D721Med (cell line): ENCODE data around the gene RAB40C.

Source experiments
- DNase-seq: peaks from one replicate; pipeline ENCODE4 v3.0.0; 2011; ENCODE audit warnings: low spot score; ENCODE audit not compliant: insufficient read length
- FAIRE-seq: peaks from 2 replicates; lab custom pipeline; 2011; peaks lifted over from hg19 to GRCh38; lab: Jason Lieb, UNC
- TF ChIP-seq, protein P1 (sequence below): IDR thresholded peaks from 2 replicates; pipeline ENCODE4 v1.5.1; 2012; ENCODE audit warnings: mild to moderate bottlenecking, control low read depth; ENCODE audit not compliant: insufficient read depth; ENCODE audit errors: missing control alignments

Gene RAB40C

DNA sequence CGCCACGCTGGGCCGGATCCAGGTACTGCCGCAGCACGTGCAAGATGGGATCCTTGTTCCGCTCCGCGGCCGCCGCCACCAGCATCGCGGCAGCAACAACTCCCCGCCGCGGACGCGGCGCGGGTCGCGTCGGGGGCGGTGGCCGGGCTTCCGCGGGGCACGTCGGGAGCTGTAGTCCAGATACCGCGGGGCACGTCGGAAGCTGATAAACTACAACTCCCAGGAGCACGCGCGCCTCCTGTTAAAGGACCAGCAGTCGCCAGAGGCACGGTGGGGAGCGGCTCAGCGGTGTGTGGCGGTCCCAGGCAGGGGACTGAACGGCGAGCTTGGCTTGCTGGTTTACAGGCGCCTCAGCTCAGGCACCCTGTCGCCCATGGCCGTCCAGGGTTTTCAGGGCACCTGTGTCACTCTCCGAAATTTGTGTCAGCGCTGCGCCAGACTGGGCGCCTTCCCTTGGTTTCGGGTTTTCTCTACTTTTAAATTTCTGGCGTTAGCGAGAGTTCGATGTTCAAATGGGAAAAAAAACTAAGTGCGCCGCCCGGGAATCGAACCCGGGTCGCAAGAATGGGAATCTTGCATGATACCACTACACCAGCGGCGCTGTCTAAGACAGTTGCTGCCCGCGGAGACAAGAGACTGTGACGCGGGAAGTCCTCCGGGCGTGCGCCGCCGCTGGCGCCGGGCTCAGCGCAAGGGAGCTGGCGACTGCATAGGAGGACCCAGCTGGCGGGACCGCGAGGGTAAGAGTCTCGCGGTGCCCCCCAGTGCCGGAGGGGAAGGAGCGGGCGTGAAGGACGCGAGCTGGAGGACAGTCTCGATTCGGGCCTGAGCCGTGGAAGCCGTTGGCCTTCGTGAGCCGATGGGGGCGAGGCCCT lies 46.6 kb downstream of the RAB40C start, which contains the start of gene METTL26:
METTL26 (minus strand) TSS at position 100 of the 875 bp plus-strand sequence; CDS start at position 85, 15 bp downstream.
- DNase-seq (peak; percentile 98), FAIRE-seq (no peak)
- TF ChIP-seq, protein P1, sequence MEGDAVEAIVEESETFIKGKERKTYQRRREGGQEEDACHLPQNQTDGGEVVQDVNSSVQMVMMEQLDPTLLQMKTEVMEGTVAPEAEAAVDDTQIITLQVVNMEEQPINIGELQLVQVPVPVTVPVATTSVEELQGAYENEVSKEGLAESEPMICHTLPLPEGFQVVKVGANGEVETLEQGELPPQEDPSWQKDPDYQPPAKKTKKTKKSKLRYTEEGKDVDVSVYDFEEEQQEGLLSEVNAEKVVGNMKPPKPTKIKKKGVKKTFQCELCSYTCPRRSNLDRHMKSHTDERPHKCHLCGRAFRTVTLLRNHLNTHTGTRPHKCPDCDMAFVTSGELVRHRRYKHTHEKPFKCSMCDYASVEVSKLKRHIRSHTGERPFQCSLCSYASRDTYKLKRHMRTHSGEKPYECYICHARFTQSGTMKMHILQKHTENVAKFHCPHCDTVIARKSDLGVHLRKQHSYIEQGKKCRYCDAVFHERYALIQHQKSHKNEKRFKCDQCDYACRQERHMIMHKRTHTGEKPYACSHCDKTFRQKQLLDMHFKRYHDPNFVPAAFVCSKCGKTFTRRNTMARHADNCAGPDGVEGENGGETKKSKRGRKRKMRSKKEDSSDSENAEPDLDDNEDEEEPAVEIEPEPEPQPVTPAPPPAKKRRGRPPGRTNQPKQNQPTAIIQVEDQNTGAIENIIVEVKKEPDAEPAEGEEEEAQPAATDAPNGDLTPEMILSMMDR = no peak

DNA sequence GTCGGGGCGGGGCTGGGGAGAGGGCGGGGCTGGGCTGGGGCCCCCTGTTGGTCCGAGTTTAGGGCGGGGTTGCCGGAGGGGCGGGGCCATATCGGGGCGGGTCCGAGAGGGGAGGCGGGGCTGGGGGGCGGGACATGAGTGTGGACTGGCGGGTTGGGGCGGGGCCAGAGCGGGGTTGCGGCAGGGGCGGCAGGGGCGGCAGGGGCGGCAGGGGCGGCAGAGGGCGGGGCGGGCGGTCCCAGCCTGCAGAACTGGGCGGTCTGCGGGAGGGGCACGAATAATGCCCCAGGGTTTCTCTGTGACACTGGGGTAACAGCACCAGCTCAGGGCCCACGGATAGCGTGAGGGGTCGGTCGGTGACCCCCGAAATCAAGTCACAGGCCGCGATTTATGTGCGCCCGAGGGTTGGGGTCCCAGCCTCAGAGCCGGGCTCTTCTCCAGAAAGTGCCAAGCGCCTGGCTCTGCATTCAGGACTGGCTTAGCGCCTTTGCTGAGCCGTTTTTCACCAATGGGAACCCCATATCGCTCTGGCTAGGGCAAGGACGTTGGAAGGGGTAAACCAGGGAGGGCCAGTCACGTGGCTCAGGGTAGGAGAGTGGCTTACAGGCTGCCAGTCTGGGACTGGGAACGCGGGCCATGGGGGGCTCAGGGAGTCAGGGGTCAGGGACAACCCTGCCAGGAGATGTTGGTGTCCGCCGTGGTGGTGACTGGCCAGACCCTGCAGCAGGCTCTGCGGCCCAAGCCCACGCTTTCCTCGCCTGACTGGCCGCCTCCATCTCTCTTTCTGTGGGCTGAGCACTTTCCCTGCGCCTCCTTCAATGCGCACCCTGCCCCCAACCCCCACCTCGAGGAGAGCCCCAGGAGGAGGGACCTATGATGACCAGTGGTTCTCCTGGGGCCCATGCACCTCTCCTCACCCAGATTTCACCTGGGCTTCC lies 47.5 kb downstream of the RAB40C start:
- no peak for FAIRE-seq
- peak; percentile 99 for DNase-seq
- TF ChIP-seq, protein P1 = no peak

DNA sequence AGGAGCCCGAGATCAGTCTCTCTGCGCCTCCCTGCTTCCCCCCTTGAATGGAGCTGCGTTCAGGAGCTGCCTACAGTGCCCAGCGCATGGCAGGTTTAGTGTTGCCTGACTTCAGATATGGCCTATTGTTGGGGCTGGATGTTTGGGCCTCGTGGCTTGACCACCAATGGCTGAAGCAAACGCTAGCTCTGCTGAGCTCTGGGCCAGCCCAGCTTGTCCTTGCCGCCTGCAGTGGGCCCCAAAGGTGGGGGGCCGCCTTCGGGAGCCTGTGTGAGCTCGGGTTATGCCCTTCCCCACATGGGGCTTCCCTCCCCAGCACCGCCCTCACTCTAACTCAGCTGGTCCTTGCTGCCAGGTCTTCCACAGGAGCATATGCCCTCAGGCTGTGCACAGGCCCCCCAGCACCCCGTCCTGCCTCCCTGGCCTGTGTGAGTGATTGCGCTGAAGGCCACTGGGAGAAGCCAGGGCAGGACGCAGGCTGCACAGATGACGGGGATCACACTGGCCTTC lies 48.2 kb downstream of the RAB40C start:
- FAIRE-seq (no peak), DNase-seq (no peak)
- TF ChIP-seq, protein P1 = no peak

DNA sequence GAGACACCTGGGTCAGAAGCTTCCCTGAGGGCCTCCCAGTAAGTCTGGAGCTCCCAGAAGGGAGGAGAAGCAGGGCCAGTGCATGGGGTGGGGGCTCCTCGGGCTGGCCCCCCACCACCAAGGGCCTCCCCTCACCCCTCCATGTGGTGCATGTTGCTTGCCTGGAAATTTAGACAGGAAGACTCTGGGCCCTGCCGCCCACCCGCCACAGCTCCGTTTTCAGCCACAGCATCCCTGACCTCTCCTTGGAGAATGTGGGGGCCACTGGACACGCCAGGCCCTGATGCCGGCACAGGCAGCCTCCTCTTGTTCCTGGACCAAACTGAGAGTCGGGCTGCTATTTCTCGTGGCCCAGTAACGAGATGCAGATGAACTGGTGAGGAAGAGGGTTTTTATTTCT lies 49.0 kb downstream of the RAB40C start:
- FAIRE-seq (no peak), DNase-seq (no peak)
- TF ChIP-seq, protein P1 = no peak

DNA sequence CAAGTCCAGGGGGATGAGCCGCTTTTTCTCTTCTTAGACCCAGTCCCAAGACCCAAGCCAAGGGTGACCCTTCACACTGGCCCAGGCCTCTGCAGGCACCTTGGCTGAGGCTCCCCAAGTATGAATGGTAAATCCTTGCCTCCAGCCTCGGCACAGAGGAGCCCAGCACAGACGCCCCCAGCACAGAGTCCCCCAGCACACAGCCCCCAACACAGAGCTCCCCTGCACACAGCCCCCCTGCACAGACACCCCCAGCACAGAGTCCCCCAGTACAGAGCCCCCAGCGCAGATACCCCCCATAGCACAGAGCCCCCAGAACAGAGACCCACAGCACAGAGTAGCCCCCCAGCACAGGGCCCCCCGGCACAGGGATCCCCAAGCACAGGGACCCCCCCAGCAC lies 50.7 kb downstream of the RAB40C start:
- FAIRE-seq = no peak
- DNase-seq = no peak
- TF ChIP-seq, protein P1 = no peak

DNA sequence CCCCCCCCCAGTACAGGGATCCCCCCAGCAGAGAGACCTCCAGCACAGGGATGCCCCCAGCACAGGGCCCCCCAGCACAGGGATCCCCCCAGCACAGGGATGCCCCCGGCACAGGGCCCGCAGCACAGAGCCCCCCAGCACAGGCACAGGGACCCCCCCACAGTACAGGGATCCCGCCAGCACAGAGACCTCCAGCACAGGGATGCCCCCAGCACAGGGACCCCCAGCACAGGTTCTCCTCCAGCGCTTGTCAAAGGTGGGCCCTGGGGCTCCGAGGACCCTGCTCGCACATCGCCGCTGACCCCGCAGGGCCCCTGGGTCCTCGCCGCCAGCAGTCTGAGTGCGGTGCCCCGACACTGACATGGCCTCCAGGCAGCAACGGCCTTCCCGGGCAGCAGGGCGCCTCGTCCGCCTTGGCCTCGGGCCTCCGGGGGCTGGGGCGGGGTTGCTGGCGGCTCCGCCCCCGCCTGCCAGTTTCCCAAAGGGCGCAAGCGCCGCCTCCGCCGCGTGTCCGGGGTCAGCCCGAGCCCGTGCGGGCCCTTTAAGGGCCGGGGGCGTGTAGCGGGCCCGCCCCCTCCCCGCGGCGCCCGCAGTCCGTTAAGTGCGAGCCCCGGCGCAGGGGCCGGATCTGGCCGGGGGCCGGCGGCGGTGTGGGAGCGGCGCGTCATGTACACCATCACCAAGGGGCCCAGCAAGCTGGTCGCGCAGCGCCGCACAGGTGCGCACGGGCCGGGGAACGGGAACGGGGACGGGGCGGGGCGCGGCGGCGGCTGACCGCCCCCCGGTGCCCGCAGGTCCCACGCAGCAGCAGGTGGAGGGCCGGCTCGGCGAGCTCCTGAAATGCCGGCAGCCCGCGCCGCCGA lies 51.7 kb downstream of the RAB40C start, which contains the start of gene MCRIP2:
MCRIP2 (plus strand) TSS at position 503 of the 863 bp plus-strand sequence; CDS start at position 667, 164 bp downstream.
- DNase-seq = peak; percentile 95
- TF ChIP-seq, protein P1 = no peak
- FAIRE-seq = no peak
